Stimulated activated CD8-positive, alpha-beta memory T cell treated with anti-CD3 and anti-CD28 coated beads, Interleukin-15, amount 100 ng/mL, for 48 hours (primary cell): Measurements from ENCODE around the gene BTRC.
"Not testable (repeated sequence)": the region's sequence is repeated elsewhere in the genome, so short reads cannot be mapped to it uniquely, and the experiment has no call there.

Experiments used
- DNase-seq, 2 donors: peaks; one replicate each; pipeline ENCODE4 v3.0.0-alpha.2; 2020; ENCODE audit warnings: low read depth in 2 of 2

The BTRC gene

DNA sequence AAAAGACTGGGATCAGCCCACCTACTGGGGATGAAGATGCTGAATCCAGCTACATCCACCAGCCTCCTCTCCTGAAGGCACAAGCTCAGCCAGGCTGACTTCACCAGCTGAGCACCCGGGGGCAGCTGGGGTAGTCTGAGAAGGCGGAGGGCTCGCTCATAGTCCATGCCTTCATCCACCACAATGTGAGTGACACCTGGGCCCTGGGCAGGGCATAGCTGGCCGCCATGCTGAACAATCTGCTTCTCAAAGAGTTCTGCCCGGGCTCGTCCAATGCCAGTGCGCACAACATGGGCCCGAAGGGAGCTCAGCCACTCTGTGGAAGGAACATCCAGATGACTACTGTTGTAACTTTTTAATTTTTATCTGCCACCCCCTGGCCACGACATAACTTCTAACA, 231.9 kb downstream of the BTRC start:
- DNase-seq = no peak

DNA sequence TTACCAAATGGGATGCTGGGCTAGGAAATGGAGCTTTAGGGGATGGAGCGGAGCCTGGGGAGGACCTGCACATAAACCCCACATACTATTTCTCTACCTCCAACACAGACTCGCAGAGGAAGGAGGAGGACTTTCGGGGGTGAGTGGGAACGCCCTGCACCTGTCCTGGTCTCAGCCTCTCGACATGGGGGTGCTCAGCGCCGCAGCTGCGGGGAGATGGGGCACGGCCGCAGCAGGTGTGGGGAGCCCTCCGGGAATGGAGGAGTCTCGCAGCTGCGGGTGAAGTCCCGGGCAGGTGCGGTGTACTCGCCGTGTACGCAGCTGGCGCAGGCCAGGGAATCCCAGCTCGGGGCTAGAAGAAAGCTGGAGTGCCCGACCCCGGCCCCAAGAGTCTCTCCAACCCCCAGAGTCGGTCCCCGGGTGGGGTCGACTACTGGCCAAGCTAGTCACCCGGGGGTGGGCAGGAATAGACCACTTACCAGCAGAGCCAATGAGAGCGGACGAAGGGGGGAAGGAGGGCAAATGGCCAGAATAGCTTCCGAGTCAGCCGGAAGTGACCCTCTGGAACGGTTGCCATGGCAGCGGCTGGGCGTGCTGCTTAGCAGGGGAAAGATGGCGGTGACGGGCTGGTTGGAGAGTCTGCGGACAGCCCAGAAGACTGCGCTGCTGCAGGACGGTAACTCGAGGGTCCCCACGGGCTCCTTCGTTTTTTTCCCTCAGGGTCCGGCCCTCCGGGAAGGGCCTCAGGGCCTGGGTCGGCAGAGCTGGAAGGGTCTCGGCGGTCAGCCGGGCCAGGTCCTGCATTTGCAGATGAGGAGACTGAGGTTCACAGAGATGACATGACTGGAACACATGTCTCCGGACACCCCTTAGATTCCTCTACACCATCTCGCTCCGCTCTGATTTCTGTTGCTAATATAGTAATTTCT, 234.0 kb downstream of the BTRC start, which contains the start of the genes DPCD and POLL:
TSS of gene DPCD (plus strand) at position 597 of the 929 bp plus-strand sequence. CDS start at position 613, 16 bp downstream.
TSS of gene POLL (minus strand) at position 533 of the 929 bp plus-strand sequence. CDS start 897 bp downstream, outside the sequence.
- DNase-seq = peak; percentile 89

DNA sequence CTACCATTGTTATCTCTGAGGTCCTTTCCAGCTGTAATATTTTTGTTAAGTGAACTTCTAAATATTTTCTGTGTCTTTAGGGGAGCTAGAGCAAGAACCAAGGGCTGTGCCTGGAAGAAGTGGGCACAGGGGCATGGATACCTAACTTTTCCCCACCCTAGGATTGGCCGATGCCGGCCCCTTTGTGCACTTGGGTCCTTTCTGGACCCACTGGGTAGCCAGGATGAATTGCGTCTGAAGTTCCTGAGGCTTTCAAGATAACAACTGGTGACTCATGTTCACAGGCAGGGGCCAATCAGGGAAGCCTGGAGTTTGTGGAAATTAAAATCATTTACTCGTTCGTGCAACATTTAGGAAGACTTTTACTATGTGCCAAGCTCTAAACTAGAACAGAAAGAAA, 234.9 kb downstream of the BTRC start:
- no peak for DNase-seq

DNA sequence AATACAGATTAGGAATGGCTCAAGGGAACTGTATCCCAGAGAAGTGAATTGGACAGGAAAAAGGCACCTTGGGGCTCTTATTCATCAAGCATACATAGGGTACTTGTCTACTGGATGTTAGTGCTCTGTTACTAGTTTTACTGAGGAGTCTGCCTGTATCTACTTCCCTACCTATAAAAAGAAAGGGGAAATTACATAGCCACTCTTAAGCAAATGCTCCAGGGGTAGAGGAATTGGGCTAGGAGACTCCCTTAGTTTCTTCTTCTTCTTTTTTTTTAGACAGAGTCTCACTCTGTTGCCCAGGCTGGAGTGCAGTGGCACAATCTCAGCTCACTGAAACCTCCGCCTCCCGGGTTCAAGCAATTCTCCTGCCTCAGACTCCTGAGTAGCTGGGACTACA, 239.4 kb downstream of the BTRC start:
- not testable (repeated sequence) for DNase-seq

DNA sequence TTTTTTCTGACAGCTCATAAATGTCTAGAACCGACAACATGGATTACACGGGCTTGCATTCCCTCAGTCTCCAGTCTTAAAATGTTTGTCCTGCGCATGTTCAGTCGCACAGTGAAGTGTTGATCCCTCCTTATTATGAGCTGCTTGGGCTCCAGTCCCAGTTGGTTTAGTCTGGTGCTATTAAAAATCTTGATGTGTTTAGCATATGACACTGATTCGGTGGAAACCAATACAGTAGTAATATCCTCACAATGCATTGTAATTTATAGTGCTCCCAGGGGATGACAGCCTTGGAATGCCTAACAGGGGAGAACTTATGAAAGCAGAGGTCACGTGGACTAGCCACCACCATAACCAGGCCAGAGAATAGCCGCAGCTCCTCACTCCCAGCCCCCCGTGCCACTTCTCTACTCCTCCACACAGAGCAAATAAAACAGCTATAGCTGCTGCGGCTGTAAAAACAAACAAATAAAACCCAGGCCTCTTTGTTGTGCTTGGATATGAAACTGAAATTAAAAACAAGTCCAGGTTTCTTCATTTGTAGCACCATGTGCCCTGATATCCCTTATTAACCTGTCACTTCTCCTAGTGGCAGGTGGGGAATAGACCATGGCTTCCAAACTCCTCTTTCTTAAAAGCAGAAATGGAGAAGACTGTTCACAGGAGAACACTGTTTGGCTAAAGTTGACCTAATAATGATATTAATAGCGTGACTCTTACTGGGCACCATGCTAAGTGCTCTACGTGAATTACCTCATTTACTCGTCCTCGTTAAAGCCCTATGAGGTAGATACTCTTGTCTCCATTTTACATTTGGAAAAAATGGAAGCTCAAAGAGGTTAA, 241.8 kb downstream of the BTRC start:
- DNase-seq = no peak

DNA sequence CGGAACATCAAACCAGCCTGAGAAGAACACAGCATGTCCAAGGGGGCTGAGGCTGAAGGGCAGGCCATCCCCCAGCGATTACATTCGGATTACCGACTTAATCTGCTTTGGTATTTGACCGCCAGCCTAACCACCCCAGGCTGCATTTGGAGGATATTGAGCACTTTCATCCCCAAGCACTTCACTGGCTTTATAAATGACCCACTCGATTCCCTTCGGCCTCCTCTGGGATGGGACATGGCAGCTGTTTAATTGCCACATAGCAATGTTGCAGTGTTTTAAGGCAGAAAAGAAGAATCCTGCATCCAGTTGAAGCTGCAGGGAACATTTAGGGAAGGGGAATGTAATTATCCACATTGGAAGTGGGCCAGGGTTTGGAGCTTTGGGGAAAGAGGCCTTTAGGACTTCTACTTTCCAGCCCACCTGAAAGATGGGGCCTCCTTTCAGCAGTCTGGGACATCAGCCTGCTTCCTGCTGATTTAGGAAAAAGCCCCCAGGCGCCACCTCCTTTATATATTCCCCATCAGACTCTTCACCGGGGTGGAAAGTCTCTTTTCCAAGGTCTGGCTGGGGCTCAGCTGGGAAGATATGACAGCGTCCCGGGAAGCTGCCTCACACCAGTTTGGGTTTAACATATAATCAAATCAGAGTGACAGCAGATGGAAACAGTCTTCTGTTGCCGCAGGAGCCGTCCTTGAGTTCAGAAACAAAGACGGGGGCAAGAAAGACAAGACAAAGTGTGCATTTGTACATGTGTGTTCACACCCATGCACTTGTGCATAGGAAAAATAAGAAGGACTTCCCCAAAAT, 243.3 kb downstream of the BTRC start:
- DNase-seq = no peak

DNA sequence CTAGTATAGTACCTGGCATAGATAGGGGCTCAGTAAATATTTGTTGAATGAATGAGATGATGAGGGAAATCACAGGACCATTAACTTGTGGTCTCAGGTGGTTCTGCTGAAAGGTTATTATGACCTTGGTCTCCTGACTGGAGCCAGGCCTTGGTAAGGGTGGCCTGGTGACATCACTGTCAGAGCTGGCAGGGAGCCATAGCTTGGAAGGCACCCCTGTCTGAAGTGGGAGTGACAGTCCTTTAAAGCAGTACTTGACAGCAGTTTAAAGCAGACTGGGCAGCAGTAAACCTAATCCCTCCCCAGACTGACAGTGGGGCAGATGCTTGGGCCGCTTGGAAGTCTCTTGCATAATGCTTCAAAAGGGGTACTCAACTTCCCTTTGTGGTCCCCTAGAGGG, 247.6 kb downstream of the BTRC start:
- DNase-seq = no peak

DNA sequence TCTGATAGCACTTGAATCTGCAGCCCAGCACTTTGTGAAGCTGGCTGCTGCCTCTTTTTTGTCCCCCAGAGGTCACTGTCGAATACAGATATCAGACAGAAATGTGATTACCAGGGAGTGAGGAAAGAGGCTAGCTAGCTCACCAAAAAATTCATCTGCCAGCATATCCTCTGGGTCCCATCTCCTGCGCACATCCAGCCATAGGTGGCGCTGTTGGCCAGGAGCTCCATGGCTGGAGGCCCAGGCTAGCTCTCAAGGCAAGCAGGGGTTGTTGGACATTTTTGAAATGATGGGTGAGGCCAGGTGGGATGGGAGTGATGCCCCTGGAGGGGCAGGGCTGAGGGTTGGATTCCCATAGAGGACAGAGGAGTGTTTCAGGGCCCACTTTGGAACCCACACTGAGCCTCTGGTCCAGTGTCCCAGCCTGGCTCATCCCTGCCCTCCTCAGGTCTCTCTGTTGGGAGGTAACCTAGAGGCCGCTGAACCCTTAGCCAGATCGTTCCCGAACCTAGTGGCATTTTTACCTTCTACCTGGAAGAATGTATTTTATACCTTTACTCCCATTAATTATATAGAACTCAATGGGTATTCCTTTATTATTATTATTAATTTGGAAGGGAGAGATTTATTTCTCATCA, 248.9 kb downstream of the BTRC start:
- peak; percentile 30 to 54 for DNase-seq
